HG03103 (cell line): ENCODE data around the gene NUDC.
"Not testable (repeated sequence)": the region's sequence is repeated elsewhere in the genome, so short reads cannot be mapped to it uniquely, and the experiment has no call there.

Experiments
- ATAC-seq: cut with Tn5 transposase; IDR thresholded peaks from one replicate; pipeline ENCODE4 v1.9.1; 2021; ENCODE audit warnings: low read depth; ENCODE audit not compliant: unreplicated experiment

NUDC gene

DNA sequence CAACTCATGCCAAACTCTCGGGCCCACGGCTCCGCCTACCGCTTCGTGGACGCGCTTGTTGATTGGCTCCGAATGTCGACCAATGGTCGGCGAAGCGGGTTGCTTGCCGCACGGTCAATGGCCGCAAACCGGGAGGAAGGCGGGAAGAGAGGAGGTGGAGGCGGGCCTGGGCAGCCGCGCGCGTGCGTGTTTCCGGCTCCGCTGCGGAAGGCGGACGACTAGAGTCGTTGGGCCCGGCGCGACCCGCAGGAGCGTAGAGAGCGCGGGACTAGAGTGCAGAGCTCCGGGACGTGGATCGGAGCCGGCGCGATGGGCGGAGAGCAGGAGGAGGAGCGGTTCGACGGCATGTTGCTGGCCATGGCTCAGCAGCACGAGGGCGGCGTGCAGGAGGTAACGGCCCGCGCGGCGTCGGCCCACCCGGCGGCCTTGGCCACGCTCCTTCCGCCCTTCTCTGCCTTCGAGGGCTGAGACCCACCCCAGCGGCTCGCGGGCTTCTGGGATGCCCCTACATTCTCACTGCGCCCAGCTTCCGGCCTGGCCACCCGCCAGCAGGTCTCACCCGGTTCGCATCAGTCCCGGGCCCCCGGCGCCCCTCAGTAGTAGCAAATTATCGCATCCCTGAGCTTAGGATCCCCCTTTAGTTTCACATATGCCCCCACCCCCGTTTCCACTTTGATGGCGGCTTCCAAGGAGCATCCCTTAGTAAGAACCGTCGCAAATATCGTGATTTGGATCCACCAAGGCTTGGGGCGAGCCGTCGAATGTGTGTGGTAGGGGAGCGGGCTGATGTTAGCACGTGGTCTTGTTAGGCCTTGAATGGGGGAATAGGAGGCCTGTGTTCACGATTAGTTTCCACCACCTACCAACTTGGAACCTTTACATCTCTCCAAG lies at the start of gene NUDC:
TSS of gene NUDC (plus strand) at position 204 of the 891 bp plus-strand sequence. CDS start at position 310, 106 bp downstream.
- ATAC-seq = peak; percentile 89

DNA sequence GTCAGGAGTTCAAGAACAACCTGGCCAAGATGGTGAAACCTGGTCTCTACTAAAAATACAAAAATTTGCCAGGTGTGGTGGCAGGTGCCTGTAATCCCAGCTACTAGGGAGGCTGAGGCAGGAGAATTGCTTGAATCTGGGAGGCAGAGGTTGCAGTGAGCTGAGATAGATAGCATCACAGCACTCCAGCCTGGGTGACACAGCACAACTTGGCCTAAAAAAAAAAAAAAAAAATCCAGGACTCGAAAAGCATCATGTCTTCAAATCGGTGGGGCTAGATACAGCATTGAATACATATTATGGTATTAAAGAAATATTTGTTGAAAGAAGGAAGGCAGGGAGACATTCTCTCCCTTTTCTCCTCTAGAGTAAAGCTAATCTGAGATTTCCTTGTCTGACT lies 48.4 kb upstream of the NUDC start:
- ATAC-seq = not testable (repeated sequence)

- no peak for ATAC-seq
These were observed 46.6 kb upstream of the NUDC start for GRCh38 chr1:26874896-26875295.

GRCh38 chr1:26877326-26877725 lies 44.2 kb upstream of the NUDC start:
- no peak for ATAC-seq

GRCh38 chr1:26879793-26880192 lies 41.8 kb upstream of the NUDC start:
- ATAC-seq = no peak

- ATAC-seq = not testable (repeated sequence)
These were observed 39.9 kb upstream of the NUDC start for GRCh38 chr1:26881611-26882010.

GRCh38 chr1:26882696-26883463 lies 38.7 kb upstream of the NUDC start:
- ATAC-seq = no peak

GRCh38 chr1:26887125-26887524 lies 34.4 kb upstream of the NUDC start:
- ATAC-seq = no peak

DNA sequence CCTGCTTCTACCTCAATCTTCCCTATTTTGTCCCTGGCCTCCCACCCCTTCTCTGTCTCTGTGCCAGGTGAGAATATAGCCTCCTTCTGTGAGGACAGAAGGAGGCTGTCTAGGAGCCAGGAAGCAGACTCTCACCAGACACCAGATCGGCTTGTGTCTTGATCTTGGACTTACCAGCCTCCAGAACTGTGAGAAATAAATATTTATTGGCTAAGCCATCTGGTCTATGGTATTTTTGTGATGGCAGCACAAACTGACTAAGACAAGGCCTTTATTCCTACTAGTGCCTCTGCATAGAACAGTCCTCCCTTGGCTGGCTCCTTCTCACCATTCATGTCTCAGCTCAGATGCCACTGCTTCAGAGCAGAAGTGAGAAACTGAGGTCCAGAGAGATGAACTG lies 33.3 kb upstream of the NUDC start:
- ATAC-seq = no peak

GRCh38 chr1:26889551-26890466 lies 31.7 kb upstream of the NUDC start, which contains the start of gene GPN2:
TSS of gene GPN2 (minus strand) at chr1:26890283. CDS start at chr1:26890096, 187 bp downstream.
- peak; percentile 80 for ATAC-seq

DNA sequence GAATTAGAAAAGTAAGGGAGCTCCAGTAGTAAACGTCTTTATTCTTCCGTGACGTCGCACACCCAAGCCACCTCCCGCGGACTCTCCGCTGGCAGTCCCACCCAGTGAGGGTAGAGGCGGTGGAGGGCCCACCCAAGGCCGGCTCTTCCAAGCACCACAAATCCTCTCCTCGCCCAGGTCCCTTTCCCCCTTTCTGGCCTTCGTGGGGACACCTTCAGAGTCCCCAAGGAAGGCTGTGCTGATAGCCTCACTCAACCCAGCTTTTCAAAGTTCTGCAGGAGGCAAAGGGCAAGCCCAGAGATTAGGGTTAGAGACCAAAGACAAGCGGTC lies 31.1 kb upstream of the NUDC start:
- peak; percentile 30 for ATAC-seq

- ATAC-seq = no peak
These were observed 27.3 kb upstream of the NUDC start for GRCh38 chr1:26894263-26894662.

DNA sequence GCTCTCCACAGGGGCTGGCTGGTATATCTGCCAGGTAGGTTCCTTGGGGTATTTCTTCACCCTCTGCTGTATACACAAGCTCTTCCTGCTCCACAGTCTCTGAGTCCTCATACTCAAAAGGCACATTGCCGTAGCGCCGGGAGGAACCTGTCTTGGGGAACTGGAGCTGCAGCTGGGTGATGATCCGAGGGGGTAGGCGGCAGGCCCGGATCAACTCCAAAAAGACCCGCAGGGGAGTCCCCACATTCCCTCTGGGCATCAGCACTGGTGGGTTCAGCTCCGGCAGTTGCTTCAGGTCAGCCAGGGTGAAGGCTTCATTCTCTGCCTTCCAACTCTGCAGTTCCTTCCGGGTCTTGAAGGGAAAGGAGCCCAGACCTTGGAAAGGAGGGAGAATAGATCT lies 24.2 kb upstream of the NUDC start:
- no peak for ATAC-seq

- ATAC-seq = no peak
These were observed 21.3 kb upstream of the NUDC start, which contains the start of gene GPATCH3 for GRCh38 chr1:26900001-26900814. TSS of gene GPATCH3 (minus strand) at chr1:26900467. CDS start at chr1:26900442, 25 bp downstream.

- no peak for ATAC-seq
These were observed 20.6 kb upstream of the NUDC start for GRCh38 chr1:26900815-26901511.

DNA sequence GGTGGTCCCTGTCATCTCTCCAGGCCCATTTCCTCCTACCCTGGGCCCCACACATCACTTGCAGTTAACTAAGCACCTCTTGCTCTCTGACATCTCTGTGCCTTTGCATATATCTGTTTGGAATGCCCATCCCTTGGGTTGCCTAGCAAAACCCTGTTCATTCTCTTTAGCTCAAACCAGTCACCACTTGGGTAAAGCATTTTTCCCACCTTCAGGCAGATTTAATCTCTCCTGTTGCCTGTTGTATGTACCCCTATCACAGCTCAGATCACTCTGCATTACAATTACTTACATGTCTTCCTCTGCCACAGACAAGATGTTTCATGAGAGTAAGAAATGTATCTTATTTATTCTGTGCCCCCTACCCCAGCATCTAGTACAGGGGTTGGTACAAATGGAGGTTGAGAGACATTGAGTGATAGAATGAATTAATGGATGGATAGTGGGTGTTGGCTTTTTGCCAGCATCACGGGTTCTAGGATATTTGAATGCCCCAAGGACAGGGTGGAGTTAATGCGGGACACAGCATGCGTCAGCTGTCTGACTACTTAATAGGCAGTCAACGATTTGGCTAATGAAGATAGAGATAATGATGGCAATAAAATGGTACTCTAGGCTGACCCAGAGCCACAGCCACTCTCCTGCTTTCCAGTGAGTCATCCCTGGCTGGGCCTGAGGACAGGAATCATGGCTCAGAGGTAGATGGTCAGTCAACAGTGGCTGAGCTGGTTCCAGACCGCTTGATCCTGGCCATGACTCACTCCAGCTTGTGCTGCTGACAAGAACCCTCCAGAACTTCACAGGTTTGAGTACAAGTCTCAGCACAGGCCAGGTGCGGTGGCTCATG lies 14.2 kb upstream of the NUDC start:
- no peak for ATAC-seq

DNA sequence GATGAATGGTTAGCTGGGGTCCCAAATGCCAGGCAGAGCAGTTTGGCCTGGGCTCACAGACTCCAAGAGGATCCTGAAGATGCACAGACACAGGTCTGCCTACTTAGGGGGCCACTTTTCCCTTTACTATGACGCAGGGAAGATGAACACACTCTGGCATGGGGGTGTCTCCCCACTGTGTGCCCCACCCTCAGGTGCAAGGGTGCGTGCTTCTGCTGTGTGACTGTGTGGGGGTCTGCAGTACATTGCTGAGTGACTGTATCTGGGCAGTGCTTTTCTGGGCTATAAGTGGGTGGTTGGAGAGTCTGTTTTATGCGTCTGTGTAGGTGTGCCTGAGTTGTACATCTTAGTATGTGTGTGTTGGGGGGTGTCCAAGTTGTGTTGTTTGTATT lies 11.6 kb upstream of the NUDC start:
- no peak for ATAC-seq
